K562 (cell line): ENCODE results near the gene NT5C1B. TPM values are rescaled to one million over a fixed set of nuclear protein-coding genes. Genes with fewer than 3 reads are reported as not detected.

Experiments used
- ATAC-seq: fragments of 200-7000 bp; cut with Tn5 transposase; 3 replicates; pipeline ENCODE4 v1.9.1; 2020; ENCODE audit warnings: moderate library complexity
- BruUV-seq: library from RNA; stranded (reverse); fragments of 400-500 nt; replicated peaks from 2 replicates; lab custom pipeline; 2021; lab: Mats Ljungman, UMichigan
- CTCF ChIA-PET: fragments of 300-600 bp; formaldehyde crosslinking; extraction: SDS; loops from one replicate; lab custom pipeline; 2021; ENCODE audit warnings: low intra/inter-chr PET ratio; lab: Yijun Ruan, JAX
- POLR2A ChIA-PET: fragments of 300-600, 350-650 bp; sonication (Branson Sonifier 250); formaldehyde crosslinking; extraction: SDS; loops from one replicate; lab custom pipeline; 2021; ENCODE audit warnings: antibody characterized with exemption, inconsistent platforms; lab: Yijun Ruan, JAX
- DNase-seq, 4 experiments: peaks; one replicate each; pipeline versions ENCODE4 v3.0.0 to v3.0.0-alpha.2; 2011 to 2018; ENCODE audit warnings: low spot score in 3 of 4, mixed read lengths in 3 of 4; ENCODE audit errors: extremely low read depth in 1 of 4
- FAIRE-seq: peaks from 2 replicates; lab custom pipeline; 2011; peaks lifted over from hg19 to GRCh38; lab: Jason Lieb, UNC
- H2AFZ ChIP-seq: 2 replicates; pipeline ENCODE4 v1.6.0; 2011; ENCODE audit warnings: low read depth, low read length, control low read depth, inconsistent platforms
- H3K27ac ChIP-seq: fragments of 200-600 bp; 3 replicates; pipeline ENCODE4 v1.8.0; 2011; ENCODE audit warnings: low read depth, mild to moderate bottlenecking, control low read depth, inconsistent platforms, low read length, moderate library complexity, mixed read lengths; ENCODE audit errors: extremely low read depth
- H3K27me3 ChIP-seq, 2 experiments: fragments of 300-600 bp in 1 of 2; 2 replicates in 1 of 2; 3 replicates in 1 of 2; pipeline versions ENCODE4 v1.6.0 to v1.8.0; 2011; ENCODE audit warnings: inconsistent platforms in 2 of 2, low read length in 2 of 2, mild to moderate bottlenecking in 1 of 2, mixed read lengths in 1 of 2, moderate library complexity in 1 of 2; ENCODE audit not compliant: control insufficient read depth in 2 of 2, insufficient read depth in 2 of 2
- H3K36me3 ChIP-seq: fragments of 300-600 bp; 3 replicates; pipeline ENCODE4 v1.8.0; 2011; ENCODE audit warnings: mild to moderate bottlenecking, low read length, inconsistent platforms; ENCODE audit not compliant: control insufficient read depth, insufficient read depth
- H3K4me1 ChIP-seq, 2 experiments: fragments of 200-600 bp in 1 of 2; replicated peaks in 1 of 2; 2 replicates in 1 of 2; 3 replicates in 1 of 2; pipeline versions ENCODE4 v1.5.1 to v1.8.0; 2011; ENCODE audit warnings: inconsistent platforms in 2 of 2, low read length in 2 of 2, mild to moderate bottlenecking in 1 of 2, mixed read lengths in 1 of 2, moderate library complexity in 1 of 2; ENCODE audit not compliant: control insufficient read depth in 2 of 2, insufficient read depth in 2 of 2
- H3K4me2 ChIP-seq: 2 replicates; pipeline ENCODE4 v1.6.1; 2011; ENCODE audit warnings: low read length, control low read depth, inconsistent platforms, mixed read lengths; ENCODE audit not compliant: insufficient read depth
- H3K4me3 ChIP-seq: fragments of 200-600 bp; sonication (generic), shearing (Covaris generic); 2 replicates; pipeline ENCODE4 v1.5.1; 2016; ENCODE audit warnings: control low read depth, inconsistent platforms
- H3K79me2 ChIP-seq: fragments of 200-600 bp; 3 replicates; pipeline ENCODE4 v1.8.0; 2011; ENCODE audit warnings: low read length, inconsistent platforms; ENCODE audit not compliant: control insufficient read depth, insufficient read depth
- H3K9ac ChIP-seq, 2 experiments: 2 replicates each; pipeline versions ENCODE4 v1.6.0 to v1.6.1; 2011; ENCODE audit warnings: low read depth in 2 of 2, low read length in 2 of 2, control low read depth in 1 of 2, inconsistent platforms in 1 of 2, mild to moderate bottlenecking in 1 of 2, mixed read lengths in 1 of 2; ENCODE audit not compliant: insufficient read depth in 1 of 2
- H3K9me1 ChIP-seq: one replicate; pipeline ENCODE4 v1.6.0; 2011; ENCODE audit warnings: inconsistent platforms, mild to moderate bottlenecking, low read length, moderate library complexity; ENCODE audit not compliant: control insufficient read depth, insufficient read depth
- H3K9me3 ChIP-seq: replicated peaks from 2 replicates; pipeline ENCODE4 v1.5.1; 2011; ENCODE audit warnings: low read depth, low read length, inconsistent platforms; ENCODE audit not compliant: control insufficient read depth, insufficient read depth
- H4K20me1 ChIP-seq: replicated peaks from 2 replicates; pipeline ENCODE4 v1.6.1; 2011; ENCODE audit warnings: low read length, inconsistent platforms, mixed read lengths; ENCODE audit not compliant: control insufficient read depth, insufficient read depth
- C11orf30 ChIP-seq: fragments of 450-650 bp; IDR thresholded peaks from 2 replicates; pipeline ENCODE4 v1.6.1; 2016; ENCODE audit warnings: low read depth, mild to moderate bottlenecking
- CBFB ChIP-seq: sonication (generic); formaldehyde crosslinking; IDR thresholded peaks from 2 replicates; pipeline ENCODE4 v1.4.0; 2020; ENCODE audit warnings: mild to moderate bottlenecking, missing genetic modification reagents
- CHCHD3 ChIP-seq: fragments of 250-450 bp; sonication (Bioruptor Pico); IDR thresholded peaks from 2 replicates; pipeline ENCODE4 v2.1.2; 2022; ENCODE audit warnings: mild to moderate bottlenecking
- MIER1 ChIP-seq: fragments of 450-650 bp; IDR thresholded peaks from 2 replicates; pipeline ENCODE4 v1.6.1; 2016; ENCODE audit warnings: antibody characterized with exemption, mild to moderate bottlenecking, low read depth
- NUFIP1 ChIP-seq: fragments of 450-650 bp; IDR thresholded peaks from 2 replicates; pipeline ENCODE4 v1.6.1; 2018; ENCODE audit not compliant: partially characterized antibody
- SETDB1 ChIP-seq: IDR thresholded peaks from one replicate; pipeline ENCODE4 v1.6.1; 2012; ENCODE audit warnings: low read length, control low read depth, inconsistent platforms
- ZNF316 ChIP-seq: fragments of 450-650 bp; IDR thresholded peaks from 2 replicates; pipeline ENCODE4 v1.6.1; 2016
- WGBS: fragments of 100-300 bp; shearing (Covaris generic); methylation state at CpG from one replicate; pipeline ENCODE4 v1.1.6; 2016; ENCODE audit warnings: low coverage, mixed read lengths; ENCODE audit not compliant: insufficient coverage; ENCODE audit errors: missing lambda C conversion rate; 5-methylcytosine and 5-hydroxymethylcytosine counted together
- in situ Hi-C: fragments of 300-500 bp; cut with MboI; formaldehyde crosslinking; loops from 4 replicates; pipeline ENCODE4 v1.15.0; 2018; ENCODE audit warnings: inconsistent platforms, mixed read lengths
- intact Hi-C: fragments of 100-400 bp; cut with micrococcal nuclease; formaldehyde crosslinking; loops from 2 replicates; pipeline ENCODE4 v1.14.2; 2022
- polyA plus RNA-seq, 8 experiments: library from polyadenylated mRNA; depleted of rRNA in 4 of 8; stranded (reverse) in 5 of 8; unstranded in 3 of 8; fragments of >200 nt; fragmentation: Nextera tagmentation in 2 of 8; fragmentation: Illumina TruSeq in 1 of 8; extraction: Ambion mirVana in 2 of 8; extraction: Trizol in 1 of 8; gene quantifications; 2 replicates each; pipeline versions ENCODE4 v1.2.1 to v1.2.3, GENCODE V29; 2011 to 2014; ENCODE audit warnings: inconsistent platforms in 1 of 8, missing spikeins in 1 of 8
- total RNA-seq, 7 experiments: library from RNA; depleted of rRNA in 6 of 7; stranded (reverse); fragments of >200 nt in 6 of 7; fragmentation: Illumina TruSeq in 2 of 7; extraction: Trizol in 2 of 7; gene quantifications; 2 replicates each; pipeline versions ENCODE4 v1.2.1 to v1.2.3, GENCODE V29; 2011 to 2021; ENCODE audit warnings: low replicate concordance in 1 of 7
- TF ChIP-seq, protein P1 (sequence below): fragments of 450-650 bp; IDR thresholded peaks from 2 replicates; pipeline ENCODE4 v1.6.1; 2016; ENCODE audit warnings: antibody characterized with exemption
- TF ChIP-seq, protein P2 (sequence below): sonication (generic); formaldehyde crosslinking; IDR thresholded peaks from 2 replicates; pipeline ENCODE4 v1.8.0; 2022; ENCODE audit warnings: mild to moderate bottlenecking, missing genetic modification reagents

NT5C1B gene
- total and polyA plus RNA-seq, 9 of the 15 experiments (the other 6 are each of a cell fraction or from before 2014, with no cell fraction given), result 0.07 TPM; not detected in 8

DNA sequence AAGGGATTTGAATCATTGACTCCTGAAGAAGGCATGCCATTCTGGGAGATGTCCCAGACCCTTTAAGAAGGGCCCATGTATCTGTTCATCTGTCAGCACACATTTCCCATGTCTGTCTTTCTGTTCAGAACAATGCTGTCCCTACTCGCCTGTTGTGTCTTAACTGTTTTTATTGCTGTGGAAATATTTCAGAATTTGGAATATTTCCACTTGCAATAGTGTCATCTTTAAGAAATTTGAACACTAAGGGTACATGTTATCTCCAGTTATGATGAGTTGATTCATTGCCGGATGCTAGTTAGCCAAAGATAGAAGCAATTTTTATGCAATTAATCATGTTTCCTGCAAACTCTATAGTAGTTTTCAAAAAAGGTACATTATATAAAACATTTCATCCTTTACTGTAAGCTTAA lies 36.9 kb upstream of the NT5C1B start:
- H3K9me1 ChIP-seq, result no peaks in the 10 kb centered on the region
- H3K4me3 ChIP-seq, result no peak overlapping the region
- no peaks in the 10 kb centered on the region for H3K4me1 ChIP-seq
- WGBS, result 3% methylated on average over 2 of the region's 2 CpGs
- no peaks in the 10 kb centered on the region for H3K9me3 ChIP-seq
- H4K20me1 ChIP-seq, result no peaks in the 10 kb centered on the region
- intact Hi-C loops (no loop called here), in situ Hi-C loops (no loop called here)
- H3K27me3 ChIP-seq, result no peaks in the 10 kb centered on the region
- no peak for TF ChIP-seq C11orf30
- no peak for TF ChIP-seq CBFB (CRISPR knock-in tag)
- no peak for TF ChIP-seq SETDB1
- TF ChIP-seq CHCHD3 (CRISPR knock-in tag), result no peak
- TF ChIP-seq ZNF316, result no peak
- TF ChIP-seq NUFIP1, result no peak
- TF ChIP-seq, protein P1, sequence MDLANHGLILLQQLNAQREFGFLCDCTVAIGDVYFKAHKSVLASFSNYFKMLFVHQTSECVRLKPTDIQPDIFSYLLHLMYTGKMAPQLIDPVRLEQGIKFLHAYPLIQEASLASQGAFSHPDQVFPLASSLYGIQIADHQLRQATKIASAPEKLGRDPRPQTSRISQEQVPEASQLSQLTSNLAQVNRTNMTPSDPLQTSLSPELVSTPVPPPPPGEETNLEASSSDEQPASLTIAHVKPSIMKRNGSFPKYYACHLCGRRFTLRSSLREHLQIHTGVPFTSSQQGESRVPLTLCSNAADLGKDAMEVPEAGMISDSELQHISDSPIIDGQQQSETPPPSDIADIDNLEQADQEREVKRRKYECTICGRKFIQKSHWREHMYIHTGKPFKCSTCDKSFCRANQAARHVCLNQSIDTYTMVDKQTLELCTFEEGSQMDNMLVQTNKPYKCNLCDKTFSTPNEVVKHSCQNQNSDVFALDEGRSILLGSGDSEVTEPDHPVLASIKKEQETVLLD, result no peak
- TF ChIP-seq, protein P2, sequence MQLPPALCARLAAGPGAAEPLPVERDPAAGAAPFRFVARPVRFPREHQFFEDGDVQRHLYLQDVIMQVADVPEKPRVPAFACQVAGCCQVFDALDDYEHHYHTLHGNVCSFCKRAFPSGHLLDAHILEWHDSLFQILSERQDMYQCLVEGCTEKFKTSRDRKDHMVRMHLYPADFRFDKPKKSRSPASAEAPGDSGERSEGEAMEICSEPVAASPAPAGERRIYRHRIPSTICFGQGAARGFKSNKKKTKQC (CRISPR knock-in tag), result no peak
- no peak for TF ChIP-seq MIER1
- no TSS peak for BruUV-seq
- H3K27ac ChIP-seq, result no peak overlapping the region
- ChIA-PET POLR2A (no interaction called here), CTCF (no interaction called here)
- H3K9ac ChIP-seq, result no peak overlapping the region
- no peaks in the 10 kb centered on the region for H3K36me3 ChIP-seq
- DNase-seq (no peak), ATAC-seq (no peak), FAIRE-seq (no peak)
- no peaks in the 10 kb centered on the region for H3K79me2 ChIP-seq
- no peak overlapping the region for H3K4me2 ChIP-seq
- no peak overlapping the region for H2AFZ ChIP-seq
